Endodermal cell (in vitro differentiated cells): ENCODE data around the gene TTC1. TPM values are rescaled to one million over a fixed set of nuclear protein-coding genes. Genes with fewer than 3 reads are reported as not detected.
"Not testable (repeated sequence)": the region's sequence is repeated elsewhere in the genome, so short reads cannot be mapped to it uniquely, and the experiment has no call there.

Experiments used
- DNase-seq: peaks from one replicate; pipeline ENCODE4 v3.0.0-alpha.2; 2017
- H3K27ac ChIP-seq: 2 replicates; pipeline ENCODE4 v1.5.1; 2013; ENCODE audit warnings: mild to moderate bottlenecking, low read depth, low read length, moderate library complexity
- H3K27me3 ChIP-seq: 2 replicates; pipeline ENCODE4 v1.6.1; 2013; ENCODE audit warnings: mild to moderate bottlenecking, low read length, moderate library complexity; ENCODE audit not compliant: insufficient read depth, control insufficient read depth, poor library complexity, severe bottlenecking
- H3K36me3 ChIP-seq: 2 replicates; pipeline ENCODE4 v1.7.0; 2013; ENCODE audit warnings: mild to moderate bottlenecking, low read length, moderate library complexity; ENCODE audit not compliant: control insufficient read depth, insufficient read depth
- H3K4me1 ChIP-seq: one replicate; pipeline ENCODE4 v1.7.0; 2013; ENCODE audit warnings: low read length; ENCODE audit not compliant: control insufficient read depth, insufficient read depth
- H3K4me3 ChIP-seq: 2 replicates; pipeline ENCODE4 v1.5.1; 2013; ENCODE audit warnings: mild to moderate bottlenecking, low read length, moderate library complexity
- H3K9ac ChIP-seq: 2 replicates; pipeline ENCODE4 v1.6.1; 2013; ENCODE audit warnings: mild to moderate bottlenecking, low read length, moderate library complexity; ENCODE audit not compliant: poor library complexity, severe bottlenecking; ENCODE audit errors: extremely low read depth
- H3K9me3 ChIP-seq: 2 replicates; pipeline ENCODE4 v1.6.1; 2013; ENCODE audit warnings: mild to moderate bottlenecking, low read length, moderate library complexity; ENCODE audit not compliant: control insufficient read depth
- H3K27ac Mint-ChIP-seq: 2 replicates; pipeline ENCODE4 v1.8.0; 2020; ENCODE audit warnings: mixed read lengths
- H3K27me3 Mint-ChIP-seq: 2 replicates; pipeline ENCODE4 v1.8.0; 2021; ENCODE audit warnings: mild to moderate bottlenecking, mixed read lengths; ENCODE audit not compliant: insufficient read depth
- H3K36me3 Mint-ChIP-seq: 2 replicates; pipeline ENCODE4 v1.8.0; 2020; ENCODE audit warnings: low read depth, mixed read lengths
- H3K4me1 Mint-ChIP-seq: 2 replicates; pipeline ENCODE4 v1.8.0; 2020; ENCODE audit warnings: mixed read lengths
- H3K4me3 Mint-ChIP-seq: 2 replicates; pipeline ENCODE4 v1.8.0; 2020; ENCODE audit warnings: mild to moderate bottlenecking, moderate library complexity, mixed read lengths
- H3K9me3 Mint-ChIP-seq: 2 replicates; pipeline ENCODE4 v1.8.0; 2020; ENCODE audit warnings: mild to moderate bottlenecking, mixed read lengths
- CTCF ChIP-seq: fragments of 200-600 bp; sonication (generic); conservative IDR thresholded peaks from 2 replicates; pipeline ENCODE4 v1.5.0; 2021; ENCODE audit warnings: antibody characterized with exemption, mild to moderate bottlenecking
- WGBS, 2 experiments: methylation state at CpG; one replicate each; pipeline versions ENCODE4 v1.1.5 to v1.1.7; 2013; ENCODE audit warnings: missing lambda C conversion rate in 2 of 2, mixed read lengths in 1 of 2; ENCODE audit not compliant: insufficient coverage in 1 of 2, insufficient read length in 1 of 2; 5-methylcytosine and 5-hydroxymethylcytosine counted together
- total RNA-seq, 2 donors: library from RNA; stranded (reverse); fragmentation: NEBNext Ultra II Directional in 1 of 2; extraction: Animal tissue kit (Norgen Biotek cat#: 25700) in 1 of 2; gene quantifications; 2 replicates in 1 of 2; 3 replicates in 1 of 2; pipeline ENCODE4 v1.2.1, GENCODE V29; 2021

TTC1 gene
- total RNA-seq, 2 donors from 2014 or later = 59.8 to 72.3 TPM

GRCh38 chr5:160061770-160062169 lies 52.8 kb downstream of the TTC1 start:
- no peaks in the 10 kb centered on the region for H3K27me3 Mint-ChIP-seq
- peaks cover 14% of the 10 kb centered on the region for H3K4me1 Mint-ChIP-seq
- Histone ChIP-seq H3K9ac (no peak overlapping the region), H3K4me1 (peaks cover 7% of the 10 kb centered on the region), H3K27me3 (no peaks in the 10 kb centered on the region), H3K9me3 (peaks cover 4% of the 10 kb centered on the region), H3K36me3 (peaks cover 67% of the 10 kb centered on the region), H3K4me3 (no peak overlapping the region), H3K27ac (no peak overlapping the region)
- peaks cover 32% of the 10 kb centered on the region for H3K36me3 Mint-ChIP-seq
- H3K9me3 Mint-ChIP-seq = peaks cover 6% of the 10 kb centered on the region
- no peak overlapping the region for H3K4me3 Mint-ChIP-seq
- DNase-seq = peak; percentile 80
- no peak overlapping the region for H3K27ac Mint-ChIP-seq
- no peak for TF ChIP-seq CTCF
- WGBS, 2 experiments = 67 to 90% methylated on average over 1 to 3 of the region's 3 CpGs

- whole genome bisulfite sequencing, 2 experiments = 80 to 84% methylated on average over 1 of the region's 1 CpG
- Mint-ChIP-seq H3K27me3 (no peaks in the 10 kb centered on the region), H3K27ac (no peak overlapping the region), H3K4me3 (no peak overlapping the region), H3K9me3 (no peaks in the 10 kb centered on the region), H3K36me3 (peaks cover 14% of the 10 kb centered on the region), H3K4me1 (peaks cover 20% of the 10 kb centered on the region)
- Histone ChIP-seq H3K4me1 (peaks cover 15% of the 10 kb centered on the region), H3K9ac (no peak overlapping the region), H3K4me3 (no peak overlapping the region), H3K27ac (no peak overlapping the region), H3K27me3 (no peaks in the 10 kb centered on the region), H3K9me3 (no peaks in the 10 kb centered on the region), H3K36me3 (peaks cover 54% of the 10 kb centered on the region)
- no peak for DNase-seq
- no peak for TF ChIP-seq CTCF
These were observed 55.5 kb downstream of the TTC1 start for GRCh38 chr5:160064417-160064810.

- H3K4me1 Mint-ChIP-seq = peaks cover 20% of the 10 kb centered on the region
- peak; percentile 30 for DNase-seq
- peak overlapping the region; percentile 0 for H3K27ac Mint-ChIP-seq
These were observed 56.2 kb downstream of the TTC1 start for GRCh38 chr5:160064995-160065614.

GRCh38 chr5:160069120-160069519 lies 60.2 kb downstream of the TTC1 start:
- not testable (repeated sequence) for H3K36me3 Mint-ChIP-seq, H3K9ac ChIP-seq, H3K27me3 Mint-ChIP-seq, H3K9me3 Mint-ChIP-seq, H3K27ac ChIP-seq, DNase-seq, H3K4me3 ChIP-seq, H3K27ac Mint-ChIP-seq, H3K4me3 Mint-ChIP-seq, H3K9me3 ChIP-seq, H3K27me3 ChIP-seq
- WGBS, 2 experiments = 90 to 92% methylated on average over 4 to 5 of the region's 5 CpGs
- peaks cover 26% of the 10 kb centered on the region for H3K36me3 ChIP-seq
- H3K4me1 ChIP-seq = peaks cover 15% of the 10 kb centered on the region
- H3K4me1 Mint-ChIP-seq = peaks cover 24% of the 10 kb centered on the region

More at GRCh38 chr5:160064995-160065614, 56.2 kb downstream of the TTC1 start:
- Histone ChIP-seq H3K27me3 (no peaks in the 10 kb centered on the region), H3K9ac (no peak overlapping the region), H3K4me3 (no peak overlapping the region), H3K27ac (no peak overlapping the region), H3K9me3 (no peaks in the 10 kb centered on the region), H3K4me1 (peaks cover 15% of the 10 kb centered on the region), H3K36me3 (peaks cover 53% of the 10 kb centered on the region)
- Mint-ChIP-seq H3K27me3 (no peaks in the 10 kb centered on the region), H3K4me3 (no peak overlapping the region), H3K9me3 (no peaks in the 10 kb centered on the region), H3K36me3 (peaks cover 11% of the 10 kb centered on the region)
- WGBS, 2 experiments = 87 to 93% methylated on average over 3 to 9 of the region's 9 CpGs
- no peak for TF ChIP-seq CTCF
